ENCODE measurements around the gene NOTCH1. TPM values are rescaled to one million over a fixed set of nuclear protein-coding genes. Genes with fewer than 3 reads are reported as not detected.
"Not testable (repeated sequence)": the region's sequence is repeated elsewhere in the genome, so short reads cannot be mapped to it uniquely, and the experiment has no call there.

NOTCH1 gene
- total RNA-seq, 1 donor from 2014 or later: 15.4 TPM

GRCh38 chr9:136581614-136582447 is 36.0 kb upstream of the NOTCH1 start:
- intact Hi-C loops (cut with micrococcal nuclease): no loop called here
- DNase-seq (no peak), ATAC-seq (no peak)

GRCh38 chr9:136579650-136580219 is 33.9 kb upstream of the NOTCH1 start:
- ATAC-seq; intact Hi-C loops (cut with micrococcal nuclease); DNase-seq: not testable (repeated sequence)

GRCh38 chr9:136578915-136579649 is 33.2 kb upstream of the NOTCH1 start:
- ATAC-seq (peak; percentile 15), DNase-seq (peak; percentile 58)
- intact Hi-C loops (cut with micrococcal nuclease): no loop called here

GRCh38 chr9:136578626-136578914 is 32.7 kb upstream of the NOTCH1 start:
- intact Hi-C loops (cut with micrococcal nuclease): no loop called here
- DNase-seq (no peak), ATAC-seq (no peak)

- intact Hi-C loops (cut with micrococcal nuclease): no loop called here
- ATAC-seq (no peak), DNase-seq (peak; percentile 32)
Observed at GRCh38 chr9:136577941-136578625, 32.2 kb upstream of the NOTCH1 start.

GRCh38 chr9:136576269-136576626 is 30.4 kb upstream of the NOTCH1 start:
- intact Hi-C loops (cut with micrococcal nuclease): no loop called here
- ATAC-seq: peak; percentile 43
- peak; percentile 68 for DNase-seq

- ATAC-seq (no peak), DNase-seq (peak; percentile 25)
- intact Hi-C loops (cut with micrococcal nuclease): no loop called here
Observed at GRCh38 chr9:136575626-136576268, 29.9 kb upstream of the NOTCH1 start.

GRCh38 chr9:136574606-136575005 is 28.8 kb upstream of the NOTCH1 start:
- ATAC-seq; intact Hi-C loops (cut with micrococcal nuclease): not testable (repeated sequence)
- peak; percentile 26 for DNase-seq

GRCh38 chr9:136572828-136573625 is 27.2 kb upstream of the NOTCH1 start:
- ATAC-seq (peak; percentile 8), DNase-seq (peak; percentile 57)
- intact Hi-C loops (cut with micrococcal nuclease): no loop called here

GRCh38 chr9:136572003-136572827 is 26.4 kb upstream of the NOTCH1 start:
- ATAC-seq: peak; percentile 79
- DNase-seq: peak; percentile 85
- intact Hi-C loops (cut with micrococcal nuclease): no loop called here

- DNase-seq (peak; percentile 47), ATAC-seq (no peak)
- intact Hi-C loops (cut with micrococcal nuclease): no loop called here
Observed at GRCh38 chr9:136571531-136571930, 25.7 kb upstream of the NOTCH1 start.

- intact Hi-C loops (cut with micrococcal nuclease): no loop called here
- no peak for ATAC-seq
- DNase-seq: peak; percentile 56
Observed at GRCh38 chr9:136570916-136571315, 25.1 kb upstream of the NOTCH1 start.

- peak; percentile 27 for DNase-seq
- intact Hi-C loops (cut with micrococcal nuclease): no loop called here
- ATAC-seq: no peak
Observed at GRCh38 chr9:136570191-136570845, 24.5 kb upstream of the NOTCH1 start.

GRCh38 chr9:136569526-136570148 is 23.8 kb upstream of the NOTCH1 start:
- ATAC-seq (no peak), DNase-seq (no peak)
- intact Hi-C loops (cut with micrococcal nuclease): no loop called here

GRCh38 chr9:136568288-136569081 is 22.6 kb upstream of the NOTCH1 start:
- ATAC-seq (peak; percentile 12), DNase-seq (peak; percentile 74)
- intact Hi-C loops (cut with micrococcal nuclease): no loop called here
